NCI-H1105 (cell line): Measurements from ENCODE around the gene METTL16.

Source experiments
- DNase-seq: peaks from one replicate; lab custom pipeline; 2025; lab: John Stamatoyannopoulos, UW

The METTL16 gene

DNA sequence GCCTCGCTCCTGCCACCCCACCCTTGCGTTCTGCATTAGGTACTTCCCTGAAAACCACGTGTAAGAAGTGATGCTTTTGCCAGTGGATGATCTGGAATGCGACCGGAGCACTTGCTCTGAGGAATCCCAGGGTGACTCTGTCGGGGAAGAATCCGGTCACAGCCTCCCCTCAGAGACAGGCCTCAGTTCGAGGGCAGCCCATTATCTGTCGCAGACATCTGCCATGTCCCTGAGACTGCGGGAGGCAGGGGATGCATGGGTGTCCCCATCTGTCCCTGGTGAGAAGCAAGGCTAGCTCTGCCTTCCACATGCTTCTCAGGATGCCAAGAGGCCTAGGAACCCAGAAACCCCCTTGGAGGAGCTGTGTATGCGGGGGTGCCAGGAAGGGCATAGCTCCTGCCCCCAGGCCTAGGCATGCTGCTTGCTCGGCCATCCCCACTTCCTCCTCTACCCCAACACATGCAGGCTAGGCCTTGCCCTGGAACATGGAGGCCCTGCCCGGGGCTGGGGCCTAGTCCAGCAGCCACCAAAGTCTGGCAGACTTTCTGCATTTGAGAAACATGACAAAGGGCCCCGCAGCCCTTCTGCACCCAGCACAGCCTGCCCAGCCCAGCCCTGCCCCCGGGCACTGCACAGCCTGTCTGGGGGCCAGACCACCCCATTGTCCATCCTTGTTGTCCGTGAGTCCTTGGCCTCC is 131.3 kb downstream of the METTL16 start:
- no peak for DNase-seq

DNA sequence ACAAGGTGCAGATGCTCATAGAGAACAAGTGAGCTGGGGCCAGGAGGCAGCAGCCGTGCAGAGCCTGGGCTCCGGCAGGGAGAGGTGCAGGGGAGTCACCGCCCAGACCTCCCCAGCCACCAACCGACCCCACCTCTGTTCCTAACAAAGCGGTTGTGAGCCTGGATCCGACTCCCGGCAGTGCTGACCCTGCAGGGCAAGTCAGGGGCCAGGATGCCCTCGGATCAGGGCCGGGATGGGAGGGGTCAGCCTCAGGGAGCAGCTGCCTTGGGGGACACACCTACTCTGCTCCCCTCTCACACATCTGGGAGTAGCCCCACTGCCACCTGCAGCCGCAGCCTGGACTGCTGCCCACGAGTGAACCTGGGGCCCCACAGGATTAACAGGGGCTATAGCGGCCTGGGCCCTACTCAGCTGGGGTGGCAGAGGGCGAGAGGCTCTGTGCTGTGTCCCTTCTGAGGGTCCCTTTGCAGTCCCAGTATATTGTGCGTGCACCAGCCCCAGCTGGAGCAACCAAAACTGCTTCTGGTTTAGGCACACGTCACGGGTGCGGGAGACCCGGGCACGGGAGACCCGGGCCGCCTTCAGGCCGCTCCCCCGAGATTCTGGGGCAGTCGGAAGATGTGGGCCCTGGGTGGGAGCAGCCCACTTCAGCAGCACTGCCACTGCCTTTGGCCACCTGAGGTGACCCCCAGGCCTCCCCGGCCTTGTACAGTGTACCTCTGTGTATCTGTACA is 132.0 kb downstream of the METTL16 start:
- no peak for DNase-seq

DNA sequence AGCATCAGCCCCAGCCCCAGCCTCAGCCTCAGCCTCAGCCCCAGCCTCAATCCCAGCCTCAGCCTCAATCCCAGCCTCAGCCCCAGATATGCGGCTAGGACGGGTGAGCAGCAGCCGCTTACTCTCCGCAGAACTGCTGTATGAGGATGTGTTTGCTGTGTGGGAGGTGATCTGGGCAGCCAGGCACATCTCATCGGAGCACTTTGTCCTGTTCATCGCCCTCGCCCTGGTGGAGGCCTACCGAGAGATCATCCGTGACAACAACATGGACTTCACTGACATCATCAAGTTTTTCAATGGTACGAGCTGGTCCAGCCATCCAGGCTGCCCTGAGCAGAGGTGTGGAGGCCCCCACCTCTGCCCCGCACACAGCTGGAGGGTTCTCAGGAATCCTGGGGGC is 132.8 kb downstream of the METTL16 start:
- DNase-seq, result no peak

DNA sequence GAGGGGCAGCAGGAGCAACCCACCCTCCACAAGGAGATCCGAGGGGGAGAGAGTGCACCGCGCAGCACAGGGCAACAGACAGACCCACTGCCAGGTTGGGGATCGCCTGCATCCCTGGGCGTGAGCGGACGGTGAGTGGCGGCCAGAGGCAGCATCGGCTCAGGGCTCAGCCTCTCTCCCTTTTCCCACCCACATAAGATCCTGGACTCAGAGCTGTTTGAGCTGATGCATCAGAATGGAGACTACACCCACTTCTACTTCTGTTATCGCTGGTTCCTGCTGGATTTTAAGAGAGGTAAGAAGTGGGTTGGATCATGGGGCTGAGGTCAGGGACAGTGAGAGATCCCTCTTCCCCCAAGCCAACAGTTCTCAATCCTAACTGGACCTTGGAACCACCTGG is 134.0 kb downstream of the METTL16 start:
- DNase-seq, result no peak

DNA sequence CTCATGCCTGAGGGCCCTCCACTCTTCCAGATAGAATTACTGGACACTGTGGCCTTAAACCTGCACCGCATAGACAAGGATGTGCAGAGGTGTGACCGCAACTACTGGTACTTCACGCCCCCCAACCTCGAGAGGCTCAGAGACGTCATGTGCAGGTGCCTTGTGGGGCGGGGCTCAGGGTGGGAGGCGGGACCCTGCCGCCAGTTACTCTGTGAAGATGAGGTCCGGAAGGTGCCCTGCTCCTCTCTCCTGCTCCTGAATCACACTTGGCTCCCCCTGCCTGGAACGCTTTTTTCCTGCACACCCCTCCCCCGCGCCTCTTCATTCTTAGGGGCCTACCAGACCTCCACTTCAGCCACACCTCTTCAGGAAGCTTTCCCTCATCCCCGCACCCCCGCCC is 135.6 kb downstream of the METTL16 start:
- DNase-seq, result no peak

DNA sequence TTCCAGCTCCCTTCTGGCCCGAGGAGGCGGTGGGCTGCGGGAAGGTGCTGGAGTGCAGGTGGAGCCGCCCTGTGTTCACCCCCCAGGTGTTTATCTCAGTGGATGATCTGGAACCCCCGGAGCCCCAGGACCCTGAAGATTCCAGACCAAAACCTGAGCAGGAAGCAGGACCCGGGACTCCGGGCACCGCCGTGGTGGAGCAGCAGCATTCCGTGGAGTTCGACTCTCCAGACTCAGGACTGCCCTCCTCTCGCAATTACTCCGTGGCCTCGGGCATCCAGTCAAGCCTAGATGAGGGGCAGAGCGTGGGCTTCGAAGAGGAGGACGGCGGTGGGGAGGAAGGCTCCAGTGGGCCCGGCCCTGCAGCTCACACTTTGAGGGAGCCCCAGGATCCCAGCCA is 136.3 kb downstream of the METTL16 start:
- no peak for DNase-seq

DNA sequence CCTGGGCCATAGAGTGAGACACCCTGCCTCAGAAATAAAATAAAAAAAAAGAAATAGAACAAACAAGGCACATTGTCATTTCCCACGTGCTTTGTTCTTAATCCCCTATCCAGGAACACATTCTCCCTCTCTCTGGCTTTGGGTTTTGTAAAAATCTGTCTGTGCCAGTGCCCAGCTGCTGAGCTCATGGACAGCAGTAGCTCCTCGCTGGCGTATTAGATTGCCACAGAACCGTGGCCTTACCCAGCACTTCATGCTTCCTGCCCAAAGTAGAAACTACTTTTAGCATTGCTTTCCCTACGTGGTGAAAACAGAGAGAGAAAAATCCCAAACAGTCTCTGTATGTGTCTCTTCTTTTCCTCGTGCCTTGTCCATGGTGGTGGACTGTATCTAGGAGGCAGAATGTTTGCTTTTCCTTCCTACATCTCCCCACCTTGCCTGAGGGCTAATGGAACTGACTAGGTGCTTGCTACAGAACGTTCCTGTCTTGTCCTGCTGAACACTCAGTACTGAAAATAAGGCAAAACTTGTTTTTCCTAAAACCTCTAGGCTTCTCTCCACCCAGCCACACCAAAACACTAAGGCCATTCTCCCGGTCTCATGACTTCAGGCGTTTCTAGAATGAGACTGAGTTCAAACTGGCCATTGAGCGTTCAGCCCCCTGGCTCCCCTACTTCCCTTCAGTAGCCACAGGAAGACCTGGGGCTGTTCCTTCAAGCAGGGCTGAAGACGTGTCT is 137.0 kb downstream of the METTL16 start:
- no peak for DNase-seq

DNA sequence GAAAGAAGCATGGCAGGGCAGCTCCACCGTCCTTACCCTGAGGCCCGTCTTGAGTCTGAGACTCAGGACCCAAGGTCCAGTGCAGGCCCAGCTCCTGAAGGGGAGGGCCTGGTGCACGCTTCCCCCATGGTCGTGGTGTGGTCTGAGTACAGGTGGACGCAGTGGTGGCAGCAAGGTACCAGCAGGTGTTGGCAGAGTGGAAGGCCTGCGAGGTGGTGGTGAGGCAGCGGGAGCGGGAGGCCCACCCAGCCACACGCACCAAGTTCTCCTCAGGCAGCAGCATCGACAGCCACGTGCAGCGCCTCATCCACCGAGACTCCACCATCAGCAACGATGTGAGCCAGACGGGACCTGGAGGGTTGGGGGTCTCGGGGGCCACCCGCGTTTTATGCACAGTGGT is 138.5 kb downstream of the METTL16 start:
- DNase-seq, result no peak

DNA sequence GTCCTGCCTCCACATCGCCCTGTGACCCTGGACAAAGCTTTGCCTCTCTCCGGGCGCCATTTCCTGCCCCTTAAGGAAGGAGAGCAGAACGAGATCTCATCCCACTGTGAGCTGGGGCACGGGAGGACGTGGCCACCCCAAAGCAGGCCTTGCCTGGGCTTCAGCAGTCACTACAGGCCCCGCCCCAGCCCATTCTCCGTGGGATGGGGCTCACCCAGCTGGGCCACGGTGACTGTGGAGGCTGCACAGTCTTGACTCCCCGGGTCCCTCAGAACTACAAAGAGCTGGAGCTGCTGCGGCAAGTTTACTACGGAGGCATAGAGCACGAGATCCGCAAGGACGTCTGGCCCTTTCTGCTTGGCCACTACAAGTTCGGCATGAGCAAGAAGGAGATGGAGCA is 139.0 kb downstream of the METTL16 start:
- DNase-seq, result no peak

DNA sequence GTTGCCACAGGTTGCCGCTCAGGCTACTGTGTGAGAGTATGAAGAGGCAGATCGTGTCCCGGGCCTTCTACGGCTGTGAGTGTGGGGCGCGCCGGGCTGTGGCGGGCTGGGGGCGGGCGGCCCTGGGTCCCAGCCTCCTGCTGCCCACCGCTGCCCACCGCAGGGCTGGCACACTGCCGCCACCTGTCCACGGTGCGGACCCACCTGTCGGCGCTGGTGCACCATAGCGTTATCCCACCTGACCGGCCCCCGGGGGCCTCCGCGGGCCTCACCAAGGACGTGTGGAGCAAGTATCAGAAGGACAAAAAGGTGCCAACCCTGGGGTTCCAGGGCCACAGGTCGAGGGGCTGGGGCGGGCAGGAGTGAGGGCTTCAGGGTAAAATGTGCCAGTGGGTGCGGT is 139.5 kb downstream of the METTL16 start:
- no peak for DNase-seq

DNA sequence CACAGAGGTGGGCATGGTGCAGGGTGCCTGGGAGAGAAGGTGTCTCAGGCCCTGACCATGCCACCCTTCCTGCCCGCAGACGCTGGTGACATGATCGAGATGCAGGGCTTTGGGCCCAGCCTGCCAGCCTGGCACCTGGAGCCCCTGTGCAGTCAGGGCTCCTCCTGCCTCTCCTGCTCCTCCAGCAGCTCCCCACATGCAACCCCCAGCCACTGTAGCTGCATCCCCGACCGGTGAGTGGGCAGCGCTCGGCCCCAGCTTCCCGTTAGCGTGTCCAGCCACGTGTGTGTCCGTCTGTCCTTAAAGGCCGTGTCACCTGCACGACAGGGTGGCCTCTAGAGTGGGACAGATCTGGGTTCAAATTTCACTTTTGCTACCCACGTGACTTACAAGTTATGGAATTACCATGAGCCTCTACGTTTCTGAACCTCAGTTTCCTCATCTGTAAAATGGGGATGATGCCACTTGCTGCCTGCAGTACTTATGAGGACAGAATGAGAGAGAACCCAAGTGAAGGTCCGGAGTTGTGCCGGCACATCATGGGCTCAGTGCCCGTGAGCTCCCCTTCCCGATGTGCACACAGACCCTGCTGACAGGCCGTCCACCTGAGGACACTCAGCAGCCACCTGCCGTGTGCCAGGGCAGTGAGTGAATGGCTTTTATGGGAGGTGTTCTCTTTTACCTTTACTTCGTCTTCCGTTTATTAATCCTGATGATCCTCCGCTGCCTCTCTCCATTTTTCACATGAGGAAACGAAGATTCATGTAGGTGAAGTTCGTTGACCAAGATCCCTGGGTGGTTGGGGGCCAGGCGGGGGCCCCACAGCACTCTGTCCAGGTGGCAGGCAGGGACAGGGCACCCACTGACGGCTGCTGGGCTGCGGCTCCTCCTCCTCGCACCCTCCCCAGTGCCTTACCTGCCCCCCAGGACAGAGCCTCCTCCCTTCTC is 140.2 kb downstream of the METTL16 start:
- no peak for DNase-seq

DNA sequence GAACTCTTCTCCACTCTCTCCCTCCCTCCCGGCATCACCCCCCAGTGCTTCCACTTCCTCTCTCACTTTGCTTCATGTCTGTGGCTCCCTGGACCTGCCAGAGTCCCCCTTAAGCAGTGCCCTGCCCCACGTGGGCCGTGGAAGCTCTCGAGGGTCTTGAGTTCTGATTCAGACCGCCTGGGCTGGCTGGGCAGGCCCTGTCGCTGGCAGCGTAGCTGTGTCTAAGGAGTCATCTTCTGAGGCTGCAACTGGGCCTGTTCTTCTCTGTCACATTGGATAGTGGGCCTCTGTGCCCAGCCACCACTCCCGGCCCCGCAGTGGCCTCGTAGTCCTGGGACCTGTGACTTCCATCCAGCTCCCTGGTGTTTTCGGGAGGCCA is 141.5 kb downstream of the METTL16 start:
- no peak for DNase-seq

DNA sequence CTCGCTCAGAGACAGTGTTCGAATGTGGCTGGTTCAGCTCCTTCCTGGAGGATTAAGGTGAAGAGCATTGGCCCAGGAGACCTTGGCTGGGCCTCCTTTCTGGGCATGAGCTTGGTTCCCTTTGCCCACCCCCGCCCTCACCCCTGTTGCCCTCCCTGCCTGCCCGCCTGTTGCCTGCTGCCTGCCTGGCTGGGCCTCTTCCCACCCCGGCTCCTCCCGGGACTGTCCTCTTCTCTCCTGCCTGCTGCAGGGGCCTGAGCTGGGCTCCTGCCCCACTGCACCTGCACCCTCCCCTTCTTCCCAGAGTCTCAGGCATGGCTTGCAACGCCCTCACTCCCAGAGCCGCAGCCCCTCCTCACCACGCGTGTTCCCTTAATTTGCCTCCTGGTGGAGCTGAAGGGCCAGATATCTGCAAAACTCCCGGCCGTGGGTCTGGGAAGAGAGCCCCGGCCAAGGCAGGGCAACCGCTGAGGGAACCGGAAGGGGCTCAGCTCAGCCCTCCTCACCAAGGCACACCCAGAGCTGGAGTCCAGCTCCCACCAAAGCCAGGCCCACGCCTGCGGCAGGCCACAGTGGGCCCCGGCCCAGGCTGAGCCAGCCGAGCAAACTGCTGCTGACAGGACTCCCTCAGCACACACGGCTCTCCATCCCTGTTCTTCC is 142.0 kb downstream of the METTL16 start:
- no peak for DNase-seq

DNA sequence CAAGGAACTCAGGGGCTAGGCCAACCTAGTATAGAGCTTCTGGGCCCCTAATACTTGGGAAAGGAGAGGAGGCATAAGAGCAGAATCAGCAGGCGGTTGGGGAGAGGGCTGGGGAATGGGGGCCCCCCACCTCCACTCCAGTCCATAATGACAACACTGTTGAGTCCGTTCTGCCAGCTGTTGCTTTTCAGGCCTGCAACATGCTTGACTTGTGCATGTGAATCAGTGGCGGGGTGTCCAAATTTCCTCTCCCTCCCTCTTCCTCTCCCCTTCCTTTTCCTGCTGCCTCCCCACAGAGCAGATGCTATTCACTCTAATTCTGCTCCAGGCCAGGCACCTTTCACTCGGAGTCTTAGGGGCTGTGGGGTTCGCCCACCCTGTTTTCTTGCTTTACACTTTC is 142.6 kb downstream of the METTL16 start:
- no peak for DNase-seq

DNA sequence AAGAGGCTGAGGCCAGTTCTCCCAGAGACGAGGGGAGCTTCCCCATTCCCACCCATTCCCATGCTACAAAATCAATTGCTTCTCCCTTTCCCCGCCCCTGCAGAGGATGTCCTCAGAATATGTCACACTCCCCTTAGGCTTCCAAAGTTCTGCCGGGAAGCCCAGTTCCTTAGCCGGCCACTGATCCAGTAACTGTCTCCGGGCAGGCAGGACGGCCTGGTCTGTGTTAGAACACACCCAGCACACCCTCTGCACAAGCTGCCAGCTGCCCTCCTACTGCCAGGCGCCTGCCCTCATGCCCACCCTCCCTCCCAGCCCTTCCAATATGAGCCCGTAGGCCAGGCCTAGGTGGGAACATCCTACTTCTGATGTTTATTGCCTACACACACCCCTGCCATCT is 143.3 kb downstream of the METTL16 start:
- DNase-seq, result no peak

DNA sequence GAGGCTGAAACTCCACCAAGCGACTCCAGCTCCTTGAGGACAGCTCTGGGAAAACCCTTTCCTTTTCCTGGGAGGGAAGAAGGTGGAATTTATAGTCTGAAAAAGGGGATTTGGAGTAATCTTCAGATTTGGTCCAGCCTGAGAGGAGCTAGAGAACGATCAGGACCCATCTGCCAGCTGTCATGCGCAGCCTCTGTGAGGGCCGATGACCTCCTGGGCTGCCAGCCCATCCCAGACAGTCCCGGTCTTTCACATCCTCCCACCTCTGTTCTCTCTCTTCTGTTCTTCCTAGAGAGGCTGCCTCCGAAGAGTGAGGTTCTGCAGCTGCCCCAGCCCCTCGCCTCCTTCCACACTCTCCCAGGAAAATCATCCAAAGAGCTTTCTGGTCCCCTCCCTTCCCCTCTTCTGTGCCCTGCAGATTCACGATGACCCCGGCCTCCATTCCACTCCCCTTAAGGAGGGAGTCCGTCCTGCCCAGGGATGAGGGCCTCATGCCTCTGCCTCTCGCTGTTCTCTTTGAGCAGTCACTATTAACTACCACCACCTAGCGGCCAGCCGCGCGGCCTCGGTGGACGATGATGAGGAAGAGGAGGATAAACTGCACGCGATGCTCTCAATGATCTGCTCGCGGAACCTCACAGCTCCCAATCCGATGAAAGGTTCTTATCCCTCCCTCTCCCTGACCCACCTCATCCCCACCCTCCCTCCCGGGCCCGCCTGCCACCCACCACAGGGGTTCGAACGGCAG is 144.8 kb downstream of the METTL16 start:
- no peak for DNase-seq
